Naive thymus-derived CD8-positive, alpha-beta T cell (primary cell): ENCODE results near the gene NMT1. TPM values are rescaled to one million over a fixed set of nuclear protein-coding genes. Genes with fewer than 3 reads are reported as not detected.

Experiments
- ATAC-seq, 2 donors: fragments of 150-1000 bp; cut with Tn5 transposase in 1 of 2; sonication (Bioruptor Pico), chemical (Tn5 transposase) in 1 of 2; 1 replicate in 1 of 2; 2 replicates in 1 of 2; pipeline ENCODE4 v1.10.0; 2021; ENCODE audit warnings: mild to moderate bottlenecking in 2 of 2, moderate library complexity in 2 of 2
- POLR2A ChIA-PET: fragments of 350-600 bp; sonication (Branson Sonifier 250); formaldehyde crosslinking; loops from one replicate; lab custom pipeline; 2021; ENCODE audit warnings: antibody characterized with exemption; lab: Charles Lee
- DNase-seq, 10 donors: peaks; one replicate each; pipeline versions ENCODE4 v3.0.0 to v3.0.0-alpha.2; 2020 to 2022
- H3K27ac Mint-ChIP-seq, 10 donors: one replicate each; pipeline ENCODE4 v1.8.0; 2020 to 2022; ENCODE audit warnings: mild to moderate bottlenecking in 10 of 10, mixed read lengths in 10 of 10, moderate library complexity in 4 of 10, inconsistent platforms in 1 of 10
- H3K27me3 Mint-ChIP-seq, 5 donors: one replicate each; pipeline ENCODE4 v1.8.0; 2021 to 2022; ENCODE audit warnings: mixed read lengths in 5 of 5
- H3K36me3 Mint-ChIP-seq, 3 donors: one replicate each; pipeline ENCODE4 v1.8.0; 2020 to 2022; ENCODE audit warnings: mixed read lengths in 3 of 3, mild to moderate bottlenecking in 2 of 3, inconsistent platforms in 1 of 3
- H3K4me1 Mint-ChIP-seq, 4 donors: one replicate each; pipeline ENCODE4 v1.8.0; 2021 to 2022; ENCODE audit warnings: mixed read lengths in 4 of 4
- H3K4me3 Mint-ChIP-seq, 10 donors: one replicate each; pipeline ENCODE4 v1.8.0; 2020 to 2022; ENCODE audit warnings: mild to moderate bottlenecking in 10 of 10, mixed read lengths in 10 of 10, moderate library complexity in 6 of 10, inconsistent platforms in 1 of 10
- H3K9me3 Mint-ChIP-seq, 9 donors: one replicate each; pipeline ENCODE4 v1.8.0; 2020 to 2022; ENCODE audit warnings: mixed read lengths in 9 of 9, mild to moderate bottlenecking in 3 of 9, inconsistent platforms in 1 of 9, moderate library complexity in 1 of 9
- polyA plus RNA-seq, 3 donors: library from polyadenylated mRNA; unstranded; fragments of 300-500 nt; fragmentation: Illumina TruSeq; gene quantifications; one replicate each; pipeline ENCODE4 v1.2.3, GENCODE V29; 2021
- total RNA-seq, 8 experiments: library from RNA in 2 of 8; stranded (reverse) in 2 of 8; gene quantifications; one replicate each; pipeline ENCODE4 v1.2.3 and lab custom pipeline; 2021 to 2026

NMT1 gene
- total and polyA plus RNA-seq, 5 experiments from 2014 or later: 55.2 to 139 (median 70.8) TPM

DNA sequence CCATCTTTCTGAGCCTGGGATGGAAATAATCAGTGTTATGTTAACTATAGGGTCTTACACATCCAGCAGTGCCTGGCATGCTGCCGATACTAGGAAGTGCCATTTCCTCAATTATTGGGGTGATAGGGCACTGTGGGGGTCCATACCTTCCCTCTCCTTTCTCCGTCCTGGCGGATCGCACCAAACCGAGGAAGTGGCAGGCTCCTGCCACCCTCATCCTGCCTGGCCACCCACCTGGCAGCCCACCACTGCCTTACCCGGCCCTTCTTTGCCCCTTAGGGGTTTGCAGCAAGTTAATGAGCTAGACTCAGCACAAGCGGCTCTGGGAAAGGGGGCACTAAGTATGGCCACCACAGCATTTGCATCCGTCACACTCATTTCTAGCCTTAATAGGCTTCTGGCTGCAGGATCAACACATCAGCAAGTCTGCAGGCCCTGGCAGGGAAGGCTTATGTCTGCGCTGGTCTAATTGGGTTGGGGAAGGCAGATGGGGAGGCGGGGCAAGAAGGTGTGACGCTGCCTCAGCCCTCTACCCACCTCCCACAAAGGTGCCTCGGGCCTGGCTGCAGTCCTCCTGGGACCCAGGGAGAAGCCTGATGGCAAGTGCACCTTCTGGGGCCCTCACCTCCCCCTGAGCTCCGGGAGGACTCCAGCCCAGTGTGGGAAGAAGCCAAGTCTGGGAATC, 38.3 kb upstream of the NMT1 start:
- H3K36me3 Mint-ChIP-seq: peaks cover 0 to 24% (median 0%) of the 10 kb centered on the region in 3 donors
- H3K27ac Mint-ChIP-seq: no peak overlapping the region
- peaks cover 11 to 39% (median 26%) of the 10 kb centered on the region in 5 donors for H3K27me3 Mint-ChIP-seq
- peak overlapping the region in 3 of 10 donors; percentile 6 to 36 (median 33) for H3K4me3 Mint-ChIP-seq
- no peaks in the 10 kb centered on the region for H3K9me3 Mint-ChIP-seq
- ATAC-seq: no peak
- POLR2A ChIA-PET: interaction anchor here (0.6 to 1.9 kb wide), 3 partner anchors 54 to 1657 kb away, joined by 3 to 6 read pairs (median 3); no protein-coding TSS in a partner anchor
- DNase-seq: no peak
- peaks cover 19 to 30% (median 21%) of the 10 kb centered on the region in 4 donors for H3K4me1 Mint-ChIP-seq

DNA sequence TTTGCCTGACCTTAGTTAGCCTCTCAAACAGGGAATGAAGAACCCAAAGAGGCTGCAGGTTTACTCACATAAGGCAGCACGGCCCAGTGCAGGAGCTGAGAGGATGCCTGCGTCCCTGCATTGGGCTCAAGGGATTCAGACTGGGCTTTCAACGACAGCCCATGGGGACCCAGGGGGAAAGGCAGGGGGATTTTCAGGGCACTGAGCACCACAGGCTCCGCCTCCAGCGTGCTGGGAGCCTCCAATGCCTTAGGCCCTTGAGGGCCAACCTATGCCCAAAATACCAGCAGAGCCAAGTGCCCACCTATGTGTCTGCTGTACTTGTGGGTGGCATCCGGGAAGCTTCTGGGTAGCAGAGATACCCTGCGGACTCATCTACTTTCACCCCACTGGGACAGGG, 32.0 kb upstream of the NMT1 start:
- H3K27ac Mint-ChIP-seq: no peak overlapping the region

DNA sequence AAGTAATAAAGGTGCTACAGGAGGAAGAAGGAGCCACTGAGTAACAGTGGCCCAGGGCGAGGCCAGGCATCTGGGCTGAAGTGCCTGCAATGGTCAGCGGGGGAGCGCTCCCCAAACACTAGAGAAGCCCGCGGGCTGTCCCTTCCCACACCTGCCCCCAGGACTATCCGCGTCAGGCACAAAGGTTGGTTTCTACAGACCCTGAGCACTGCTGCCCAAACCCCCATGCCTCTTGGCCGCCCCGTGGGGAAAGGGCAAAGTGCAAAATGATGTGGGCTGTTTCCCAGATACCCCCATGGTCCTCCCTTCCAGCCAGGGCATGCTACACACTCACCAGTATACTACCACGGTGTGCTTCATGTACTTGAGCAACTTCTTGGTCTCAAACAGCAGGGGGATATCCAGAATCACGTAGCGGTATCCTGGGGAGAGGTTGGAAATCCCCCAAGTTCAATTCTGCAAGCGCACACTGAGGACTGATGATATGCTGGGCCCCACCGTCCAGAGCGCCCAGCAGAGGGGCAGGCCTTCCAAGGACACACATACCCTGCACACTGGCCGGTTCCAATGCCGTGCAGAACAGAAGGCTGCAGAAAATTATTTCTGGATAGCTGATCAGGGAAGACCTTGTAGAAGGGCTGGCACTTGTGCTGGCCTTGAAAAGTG, 31.2 kb upstream of the NMT1 start:
- peaks cover 0 to 9% (median 6%) of the 10 kb centered on the region in 4 donors for H3K4me1 Mint-ChIP-seq
- H3K36me3 Mint-ChIP-seq: peaks cover 0 to 60% (median 7%) of the 10 kb centered on the region in 3 donors
- ATAC-seq: no peak
- H3K4me3 Mint-ChIP-seq: no peak overlapping the region
- H3K27ac Mint-ChIP-seq: peak overlapping the region in 1 of 10 donors; percentile 46
- no peak for DNase-seq
- POLR2A ChIA-PET: interaction anchor here (1.6 kb wide), 1 partner anchor 21 kb away, joined by 3 read pairs; no protein-coding TSS in a partner anchor
- no peaks in the 10 kb centered on the region for H3K9me3 Mint-ChIP-seq
- no peaks in the 10 kb centered on the region for H3K27me3 Mint-ChIP-seq

More for the DNA sequence above, 32.0 kb upstream of the NMT1 start:
- Mint-ChIP-seq H3K36me3 (peaks cover 0 to 55% (median 7%) of the 10 kb centered on the region in 3 donors), H3K4me3 (no peak overlapping the region), H3K9me3 (no peaks in the 10 kb centered on the region), H3K27me3 (no peaks in the 10 kb centered on the region), H3K4me1 (peaks cover 0 to 7% (median 2%) of the 10 kb centered on the region in 4 donors)
- POLR2A ChIA-PET: no interaction called here
- DNase-seq: no peak
- ATAC-seq: no peak

DNA sequence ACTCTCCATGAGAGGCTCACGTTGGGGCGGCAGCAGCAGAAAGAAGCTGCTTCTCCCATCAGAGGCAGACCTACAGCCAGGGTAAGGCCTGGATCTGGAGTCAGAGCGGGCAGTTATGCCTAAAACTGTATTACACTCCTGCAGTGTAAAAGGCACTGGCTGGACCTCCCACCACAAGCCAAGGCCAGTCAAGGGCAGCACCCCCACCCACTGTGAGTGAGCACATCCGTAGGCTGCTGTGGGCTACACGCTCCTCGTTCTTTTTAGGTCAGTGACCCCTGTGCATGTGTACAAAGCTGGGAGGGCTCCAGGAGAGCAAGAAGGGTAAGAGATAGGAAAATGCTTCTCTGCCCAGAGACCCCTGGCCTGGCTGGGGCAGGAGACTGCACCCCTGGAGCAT, 30.4 kb upstream of the NMT1 start:
- ATAC-seq (no peak), DNase-seq (no peak)
- peak overlapping the region in 1 of 10 donors; percentile 33 for H3K27ac Mint-ChIP-seq
- H3K4me3 Mint-ChIP-seq: no peak overlapping the region
- H3K4me1 Mint-ChIP-seq: peaks cover 0 to 10% (median 6%) of the 10 kb centered on the region in 4 donors
- POLR2A ChIA-PET: interaction anchor here (1.6 kb wide), 1 partner anchor 20 kb away, joined by 3 read pairs; no protein-coding TSS in a partner anchor
- no peaks in the 10 kb centered on the region for H3K27me3 Mint-ChIP-seq
- peaks cover 0 to 58% (median 7%) of the 10 kb centered on the region in 3 donors for H3K36me3 Mint-ChIP-seq
- no peaks in the 10 kb centered on the region for H3K9me3 Mint-ChIP-seq

DNA sequence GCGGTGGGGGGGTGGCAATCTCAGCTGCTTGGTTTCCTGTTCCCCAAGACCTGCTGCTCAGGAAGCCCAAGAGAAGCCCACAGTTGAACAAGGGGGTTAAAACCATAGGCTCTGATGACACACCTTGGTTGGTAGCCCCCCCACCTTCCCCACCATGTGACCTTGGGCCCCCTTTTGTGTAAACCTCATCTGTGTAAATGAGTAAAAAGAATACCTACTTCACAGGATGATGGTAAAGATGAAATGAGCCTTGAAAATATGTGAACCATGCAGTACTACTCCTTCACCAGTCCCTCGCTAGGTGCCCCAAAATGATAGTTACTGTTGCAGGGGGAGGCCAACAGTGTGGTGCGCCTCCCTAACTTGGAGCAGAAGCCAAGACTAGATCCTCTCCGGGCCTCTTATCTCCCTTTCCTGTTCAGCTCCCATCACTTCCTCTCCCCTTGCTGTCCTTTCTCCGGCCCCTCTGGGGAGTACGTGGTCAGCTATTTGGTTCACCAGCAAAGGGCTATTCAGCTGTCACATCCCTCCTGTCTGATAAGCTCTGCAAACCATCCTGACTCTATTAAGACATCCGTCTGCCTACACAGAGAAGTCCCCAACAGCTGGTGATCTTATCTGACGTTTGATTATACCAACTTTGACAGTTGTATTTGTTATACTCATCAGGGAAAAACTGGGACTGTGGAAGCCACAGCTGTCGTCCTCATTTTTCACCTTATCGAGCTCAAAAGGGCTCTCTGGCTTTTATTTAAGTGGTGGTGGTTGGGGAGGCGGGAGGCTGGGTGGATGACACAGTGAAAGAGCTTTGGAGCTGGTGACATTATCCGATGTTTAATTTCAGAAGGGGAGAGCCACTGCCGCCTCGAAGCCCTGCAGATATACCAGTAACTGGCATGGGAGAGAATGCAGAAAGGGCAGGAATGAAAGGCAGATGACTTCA, 29.6 kb upstream of the NMT1 start:
- H3K27ac Mint-ChIP-seq: peak overlapping the region in 1 of 10 donors; percentile 20

DNA sequence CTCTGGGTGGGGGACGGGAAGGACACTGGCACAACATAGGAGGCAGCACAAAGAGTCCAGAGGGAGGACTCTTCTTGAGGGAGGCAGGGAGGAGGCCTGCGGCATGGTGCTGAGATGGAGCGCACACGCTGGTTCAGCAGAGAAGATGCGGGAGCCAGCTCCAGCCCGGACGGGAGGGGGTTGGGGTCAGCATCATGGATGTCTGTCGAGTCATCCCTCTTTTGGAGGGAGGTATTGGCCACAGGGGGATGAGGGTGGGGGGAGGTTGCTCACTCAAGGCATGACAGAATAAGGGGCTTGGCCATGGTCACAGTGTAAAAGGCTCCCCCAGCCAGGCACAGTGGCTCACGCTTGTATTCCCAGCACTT, 29.0 kb upstream of the NMT1 start:
- POLR2A ChIA-PET: no interaction called here
- no peak overlapping the region for H3K27ac Mint-ChIP-seq

More for the DNA sequence above, 29.6 kb upstream of the NMT1 start:
- ATAC-seq: no peak
- peaks cover 0 to 58% (median 7%) of the 10 kb centered on the region in 3 donors for H3K36me3 Mint-ChIP-seq
- no peak overlapping the region for H3K4me3 Mint-ChIP-seq
- DNase-seq: no peak
- no peaks in the 10 kb centered on the region for H3K9me3 Mint-ChIP-seq
- POLR2A ChIA-PET: interaction anchor here (0.6 to 1.6 kb wide), 2 partner anchors 14 to 19 kb away, joined by 3 to 5 read pairs; no protein-coding TSS in a partner anchor
- no peaks in the 10 kb centered on the region for H3K27me3 Mint-ChIP-seq
- H3K4me1 Mint-ChIP-seq: peaks cover 1 to 10% (median 7%) of the 10 kb centered on the region in 4 donors

DNA sequence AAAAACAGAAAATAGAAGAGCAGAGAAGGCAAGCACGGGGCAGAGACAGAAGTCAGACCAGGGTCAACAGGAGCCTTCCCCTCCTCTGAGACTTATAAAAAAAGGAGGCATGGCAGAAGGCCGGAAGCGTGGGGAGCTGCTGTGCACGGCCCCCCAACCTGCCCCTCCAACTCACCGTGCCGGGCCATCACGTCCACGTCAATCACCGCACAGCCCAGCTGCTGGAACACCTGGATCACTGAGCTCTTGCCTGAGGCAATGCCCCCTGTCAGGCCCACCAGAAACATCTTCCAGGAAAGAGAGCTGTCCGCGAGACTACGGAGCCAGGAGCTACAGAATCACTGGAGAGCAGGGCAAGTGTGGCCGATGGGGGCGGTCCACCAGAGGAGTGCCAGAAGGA, 26.5 kb upstream of the NMT1 start:
- H3K9me3 Mint-ChIP-seq: no peaks in the 10 kb centered on the region
- peaks cover 5 to 23% (median 9%) of the 10 kb centered on the region in 4 donors for H3K4me1 Mint-ChIP-seq
- peaks cover 0 to 48% (median 7%) of the 10 kb centered on the region in 3 donors for H3K36me3 Mint-ChIP-seq
- POLR2A ChIA-PET: interaction anchor here (0.7 to 1.5 kb wide), 2 partner anchors 14 to 79 kb away, joined by 3 to 15 read pairs; no protein-coding TSS in a partner anchor
- DNase-seq (no peak), ATAC-seq (no peak)
- H3K27me3 Mint-ChIP-seq: no peaks in the 10 kb centered on the region
- peak overlapping the region in 2 of 10 donors; percentile 63 to 79 for H3K27ac Mint-ChIP-seq
- no peak overlapping the region for H3K4me3 Mint-ChIP-seq

More for the DNA sequence above, 29.0 kb upstream of the NMT1 start:
- ATAC-seq: no peak
- peaks cover 0 to 54% (median 7%) of the 10 kb centered on the region in 3 donors for H3K36me3 Mint-ChIP-seq
- H3K9me3 Mint-ChIP-seq: no peaks in the 10 kb centered on the region
- no peak for DNase-seq
- no peak overlapping the region for H3K4me3 Mint-ChIP-seq
- H3K4me1 Mint-ChIP-seq: peaks cover 1 to 13% (median 8%) of the 10 kb centered on the region in 4 donors
- H3K27me3 Mint-ChIP-seq: no peaks in the 10 kb centered on the region

DNA sequence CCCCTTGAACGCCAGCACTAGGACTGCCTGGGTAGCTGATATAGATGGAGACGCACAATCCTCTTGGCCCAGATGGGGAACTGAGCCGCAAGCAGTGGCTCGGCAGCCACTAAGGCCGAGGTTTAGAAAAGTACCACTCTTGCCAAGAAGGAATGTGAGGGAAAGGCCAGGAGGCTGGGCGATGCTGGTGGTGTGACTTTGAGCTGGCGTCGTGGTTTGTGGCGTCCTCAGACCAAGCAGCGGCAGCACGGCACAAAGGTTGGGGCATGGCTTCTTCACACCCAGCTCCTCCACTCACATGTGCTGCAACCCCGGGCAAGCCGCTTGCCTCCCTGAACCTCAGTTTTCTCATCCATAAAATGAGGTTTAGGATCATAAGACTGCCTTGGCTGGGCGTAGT, 25.3 kb upstream of the NMT1 start:
- POLR2A ChIA-PET: no interaction called here
- no peak overlapping the region for H3K27ac Mint-ChIP-seq
- no peaks in the 10 kb centered on the region for H3K27me3 Mint-ChIP-seq
- H3K4me1 Mint-ChIP-seq: peaks cover 5 to 25% (median 9%) of the 10 kb centered on the region in 4 donors
- ATAC-seq: no peak
- no peaks in the 10 kb centered on the region for H3K9me3 Mint-ChIP-seq
- no peak for DNase-seq
- no peak overlapping the region for H3K4me3 Mint-ChIP-seq
- peaks cover 0 to 37% (median 7%) of the 10 kb centered on the region in 3 donors for H3K36me3 Mint-ChIP-seq

DNA sequence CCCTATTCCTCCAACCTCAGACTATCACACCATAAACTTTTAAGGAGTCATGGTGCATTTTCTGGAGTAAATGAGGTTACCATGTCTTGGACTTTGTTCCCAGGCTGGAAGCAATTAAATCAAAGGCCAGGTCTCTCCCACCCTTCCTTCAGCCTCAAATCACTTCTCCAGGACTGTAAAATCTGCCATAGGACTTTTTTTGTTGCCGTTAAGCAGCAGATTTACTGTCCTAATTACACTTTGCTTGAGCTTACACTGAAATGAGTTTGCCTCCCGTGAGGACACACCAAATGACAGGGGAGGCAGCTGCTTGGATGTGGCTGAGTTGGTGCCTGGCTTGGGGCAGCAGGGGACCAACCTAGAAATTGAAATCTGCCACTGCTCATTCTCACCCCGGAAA, 24.4 kb upstream of the NMT1 start:
- POLR2A ChIA-PET: interaction anchor here (1.2 kb wide), 1 partner anchor 13 kb away, joined by 6 read pairs; no protein-coding TSS in a partner anchor
- H3K36me3 Mint-ChIP-seq: peaks cover 0 to 31% (median 5%) of the 10 kb centered on the region in 3 donors
- H3K27me3 Mint-ChIP-seq: no peaks in the 10 kb centered on the region
- peaks cover 5 to 22% (median 9%) of the 10 kb centered on the region in 4 donors for H3K4me1 Mint-ChIP-seq
- ATAC-seq (no peak), DNase-seq (no peak)
- H3K4me3 Mint-ChIP-seq: no peak overlapping the region
- H3K27ac Mint-ChIP-seq: no peak overlapping the region
- no peaks in the 10 kb centered on the region for H3K9me3 Mint-ChIP-seq

DNA sequence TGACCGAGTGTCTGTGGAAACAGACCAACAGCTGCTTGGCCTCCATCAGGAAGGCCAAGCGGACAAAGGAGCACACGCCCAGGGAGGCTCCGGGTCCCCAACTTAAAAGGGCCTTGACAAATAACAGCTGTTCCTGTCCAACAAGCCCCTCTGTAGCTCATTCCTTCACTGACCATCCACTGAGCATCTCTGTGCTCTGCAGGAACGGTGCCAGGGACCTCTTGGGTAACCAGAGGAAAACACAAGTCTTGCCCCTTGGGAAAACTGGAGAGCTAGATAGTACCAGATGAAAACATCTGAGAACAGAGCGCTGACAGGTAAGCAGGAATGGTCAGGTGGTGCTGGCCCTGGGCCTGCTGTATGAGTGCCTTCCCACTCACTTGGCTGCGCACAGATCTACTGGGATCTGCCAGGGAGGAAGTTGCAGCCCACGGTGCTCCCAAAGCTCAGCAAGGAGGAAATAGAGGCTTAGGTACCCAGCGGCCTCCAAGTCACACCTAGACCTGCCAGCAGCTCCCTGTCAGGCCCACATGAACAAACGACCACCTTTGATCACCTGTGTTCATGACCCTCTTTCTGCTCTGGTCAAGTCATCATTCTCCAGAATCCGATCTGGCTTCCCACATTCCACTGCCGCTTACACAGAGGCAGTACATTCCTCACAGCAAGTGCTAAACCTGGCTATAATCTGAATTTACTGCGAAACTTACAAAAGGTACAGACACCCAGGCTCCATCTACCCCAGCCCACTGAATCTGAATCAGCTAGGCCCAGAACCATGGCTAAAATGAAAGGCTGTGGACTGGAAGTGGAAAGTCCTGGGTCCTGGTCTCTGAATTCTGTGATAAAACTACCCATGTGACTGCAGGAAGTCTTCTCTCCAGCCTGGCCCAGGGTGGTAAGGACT, 22.1 kb upstream of the NMT1 start:
- DNase-seq (no peak), ATAC-seq (no peak)
- Mint-ChIP-seq H3K27me3 (no peaks in the 10 kb centered on the region), H3K9me3 (no peaks in the 10 kb centered on the region), H3K36me3 (peaks cover 0 to 14% (median 0%) of the 10 kb centered on the region in 3 donors), H3K27ac (peak overlapping the region in 3 of 10 donors; percentile 12 to 14 (median 13)), H3K4me3 (peak overlapping the region in 1 of 10 donors; percentile 8), H3K4me1 (peaks cover 14 to 42% (median 24%) of the 10 kb centered on the region in 4 donors)
- POLR2A ChIA-PET: no interaction called here

DNA sequence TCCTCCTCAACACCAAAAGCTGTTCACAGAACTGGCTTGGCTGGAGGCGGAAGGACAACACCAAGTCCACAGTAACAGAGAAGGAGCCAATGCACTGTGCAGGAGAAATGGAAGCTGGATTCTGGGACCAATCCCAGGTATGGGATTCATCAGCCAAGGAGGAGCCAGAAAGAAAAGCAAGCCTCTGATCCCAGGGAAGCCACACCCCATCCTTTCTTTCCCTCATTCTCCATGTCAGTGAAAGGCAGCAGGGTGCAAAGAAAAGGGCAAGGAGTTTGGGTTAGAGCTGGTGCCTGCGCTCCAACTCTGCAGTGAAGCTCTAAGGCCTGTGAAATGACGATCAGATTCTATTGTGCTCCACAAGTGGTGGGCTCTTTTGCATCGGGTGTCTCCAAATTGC, 20.7 kb upstream of the NMT1 start:
- peak overlapping the region in 1 of 10 donors; percentile 33 for H3K27ac Mint-ChIP-seq
- no peaks in the 10 kb centered on the region for H3K27me3 Mint-ChIP-seq
- peaks cover 0 to 6% (median 0%) of the 10 kb centered on the region in 3 donors for H3K36me3 Mint-ChIP-seq
- H3K4me1 Mint-ChIP-seq: peaks cover 14 to 51% (median 24%) of the 10 kb centered on the region in 4 donors
- H3K4me3 Mint-ChIP-seq: no peak overlapping the region
- no peak for DNase-seq
- no peaks in the 10 kb centered on the region for H3K9me3 Mint-ChIP-seq
- POLR2A ChIA-PET: no interaction called here
- no peak for ATAC-seq
